Measurements from ENCODE around the gene MKS1.

Gene MKS1

GRCh38 chr17:58265271-58265670, 46.2 kb upstream of the MKS1 start:
- no peak for TF ChIP-seq CTCF (conservative IDR thresholded peaks at IDR 0.05; ENCODE audit: low read depth, low read length)
- no peak overlapping the region for H3K4me2 ChIP-seq

GRCh38 chr17:58264407-58265103, 45.5 kb upstream of the MKS1 start:
- H3K27me3 ChIP-seq (ENCODE audit: insufficient read depth, low read depth), result no peaks in the 10 kb centered on the region
- H3K27ac ChIP-seq, result no peak overlapping the region
- no peak overlapping the region for H3K4me2 ChIP-seq
- H2AFZ ChIP-seq (ENCODE audit: low read depth), result no peak overlapping the region
- no peak for TF ChIP-seq CTCF (conservative IDR thresholded peaks at IDR 0.05; ENCODE audit: low read depth, low read length)
- no peaks in the 10 kb centered on the region for H3K79me2 ChIP-seq (ENCODE audit: insufficient read depth, low read depth)
- no peaks in the 10 kb centered on the region for H3K36me3 ChIP-seq (ENCODE audit: insufficient read depth)
- no peaks in the 10 kb centered on the region for H4K20me1 ChIP-seq (ENCODE audit: insufficient read depth)
- H3K9ac ChIP-seq, result no peak overlapping the region
- H3K4me3 ChIP-seq (IDR thresholded peaks at IDR 0.05; ENCODE audit: insufficient read depth, low read depth, low read length), result no peak overlapping the region
- peaks cover 6% of the 10 kb centered on the region for H3K4me1 ChIP-seq (ENCODE audit: low read depth, poor library complexity, severe bottlenecking)

More at GRCh38 chr17:58265271-58265670, 46.2 kb upstream of the MKS1 start:
- Histone ChIP-seq H3K79me2 (ENCODE audit: insufficient read depth, low read depth) (no peaks in the 10 kb centered on the region), H3K9ac (no peak overlapping the region), H3K4me1 (ENCODE audit: low read depth, poor library complexity, severe bottlenecking) (peaks cover 6% of the 10 kb centered on the region), H3K36me3 (ENCODE audit: insufficient read depth) (no peaks in the 10 kb centered on the region), H2AFZ (ENCODE audit: low read depth) (no peak overlapping the region), H3K27ac (no peak overlapping the region), H3K27me3 (ENCODE audit: insufficient read depth, low read depth) (no peaks in the 10 kb centered on the region), H4K20me1 (ENCODE audit: insufficient read depth) (no peaks in the 10 kb centered on the region), H3K4me3 (IDR thresholded peaks at IDR 0.05; ENCODE audit: insufficient read depth, low read depth, low read length) (no peak overlapping the region)

GRCh38 chr17:58263773-58264172, 44.7 kb upstream of the MKS1 start:
- Histone ChIP-seq H3K9ac (no peak overlapping the region), H3K4me2 (no peak overlapping the region), H3K4me1 (ENCODE audit: low read depth, poor library complexity, severe bottlenecking) (peaks cover 6% of the 10 kb centered on the region), H3K27me3 (ENCODE audit: insufficient read depth, low read depth) (no peaks in the 10 kb centered on the region), H3K36me3 (ENCODE audit: insufficient read depth) (no peaks in the 10 kb centered on the region), H3K27ac (no peak overlapping the region), H2AFZ (ENCODE audit: low read depth) (no peak overlapping the region), H3K4me3 (IDR thresholded peaks at IDR 0.05; ENCODE audit: insufficient read depth, low read depth, low read length) (no peak overlapping the region), H4K20me1 (ENCODE audit: insufficient read depth) (no peaks in the 10 kb centered on the region), H3K79me2 (ENCODE audit: insufficient read depth, low read depth) (no peaks in the 10 kb centered on the region)
- TF ChIP-seq CTCF (conservative IDR thresholded peaks at IDR 0.05; ENCODE audit: low read depth, low read length), result no peak

- no peak for TF ChIP-seq CTCF (conservative IDR thresholded peaks at IDR 0.05; ENCODE audit: low read depth, low read length)
- no peaks in the 10 kb centered on the region for H3K79me2 ChIP-seq (ENCODE audit: insufficient read depth, low read depth)
- H2AFZ ChIP-seq (ENCODE audit: low read depth), result no peak overlapping the region
- H3K27ac ChIP-seq, result no peak overlapping the region
- H3K27me3 ChIP-seq (ENCODE audit: insufficient read depth, low read depth), result no peaks in the 10 kb centered on the region
- H3K4me1 ChIP-seq (ENCODE audit: low read depth, poor library complexity, severe bottlenecking), result peaks cover 6% of the 10 kb centered on the region
- no peak overlapping the region for H3K4me3 ChIP-seq (IDR thresholded peaks at IDR 0.05; ENCODE audit: insufficient read depth, low read depth, low read length)
- H3K36me3 ChIP-seq (ENCODE audit: insufficient read depth), result no peaks in the 10 kb centered on the region
- no peak overlapping the region for H3K9ac ChIP-seq
- no peaks in the 10 kb centered on the region for H4K20me1 ChIP-seq (ENCODE audit: insufficient read depth)
- H3K4me2 ChIP-seq, result no peak overlapping the region
Observed at GRCh38 chr17:58262149-58262548, 43.1 kb upstream of the MKS1 start.

All from KMS-11 (cell line).